GM21723 (cell line): Measurements from ENCODE around the gene EXOC4.
"Not testable (repeated sequence)": the region's sequence is repeated elsewhere in the genome, so short reads cannot be mapped to it uniquely, and the experiment has no call there.

Source experiments
- ATAC-seq: cut with Tn5 transposase; IDR thresholded peaks from one replicate; pipeline ENCODE4 v1.9.1; 2021; ENCODE audit warnings: mild to moderate bottlenecking, moderate library complexity; ENCODE audit not compliant: unreplicated experiment

EXOC4 gene

DNA sequence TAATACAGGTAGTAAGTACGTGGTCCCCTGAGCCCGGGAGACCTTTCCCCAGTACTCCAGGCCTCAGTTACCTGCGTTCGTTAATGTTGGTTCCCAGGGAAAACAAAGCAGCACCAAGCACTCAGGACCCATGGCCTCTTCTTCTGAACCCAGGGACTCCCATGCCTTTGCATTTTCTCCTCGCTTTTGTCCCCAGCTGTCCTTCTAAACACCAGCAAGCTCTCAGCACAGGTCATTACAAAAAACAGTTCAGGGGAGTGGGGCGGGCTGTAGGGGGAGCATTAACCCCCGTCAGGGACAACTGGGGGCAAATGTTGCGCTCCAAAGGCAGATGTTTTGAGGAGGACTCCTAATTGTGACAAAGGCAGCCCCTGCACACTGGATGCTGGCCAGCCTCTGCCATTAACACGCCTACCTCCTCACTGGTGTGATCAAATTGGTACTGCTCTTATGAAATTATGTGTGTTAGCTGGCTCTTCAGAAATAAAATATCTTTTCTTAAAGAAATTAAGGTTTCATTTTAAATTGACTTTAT, 793.8 kb downstream of the EXOC4 start:
- ATAC-seq, result no peak

DNA sequence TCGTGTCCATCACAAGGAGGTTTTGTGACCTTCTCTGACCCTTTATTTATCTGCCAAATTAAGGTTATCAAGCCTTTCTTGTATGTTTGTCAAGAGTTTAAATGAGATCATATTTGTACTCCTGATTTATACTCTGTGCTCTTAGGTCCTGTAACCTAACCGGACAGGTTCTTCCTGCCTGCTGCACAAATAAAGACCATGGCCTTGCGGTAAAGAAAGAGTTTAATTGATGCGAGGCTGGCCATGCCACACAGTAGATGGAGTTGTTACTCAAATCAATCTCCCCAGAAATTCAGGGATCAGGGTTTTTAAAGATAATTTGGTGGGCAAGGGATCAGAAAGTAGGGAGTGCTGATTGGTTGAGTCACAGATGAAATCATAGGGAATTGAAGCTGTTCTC, 794.8 kb downstream of the EXOC4 start:
- no peak for ATAC-seq

DNA sequence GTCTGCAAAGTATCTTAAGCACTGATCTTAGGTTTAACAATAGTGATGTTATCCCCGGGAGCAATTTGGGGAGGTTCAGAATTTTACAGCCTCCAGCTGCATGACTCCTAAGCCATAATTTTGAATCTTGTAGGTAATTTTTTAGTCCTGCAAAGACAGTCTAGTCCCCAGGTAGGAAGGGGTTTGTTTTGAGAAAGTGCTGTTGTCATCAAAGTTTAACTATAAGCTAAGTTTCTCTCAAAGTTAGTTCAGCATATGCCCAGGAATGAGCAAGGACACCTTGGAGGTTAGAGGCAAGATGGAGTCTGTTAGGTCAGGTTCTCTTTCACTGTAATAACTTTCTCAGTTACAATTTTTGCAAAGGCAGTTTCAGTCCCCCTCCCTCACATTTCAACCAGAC, 795.3 kb downstream of the EXOC4 start:
- ATAC-seq, result no peak

DNA sequence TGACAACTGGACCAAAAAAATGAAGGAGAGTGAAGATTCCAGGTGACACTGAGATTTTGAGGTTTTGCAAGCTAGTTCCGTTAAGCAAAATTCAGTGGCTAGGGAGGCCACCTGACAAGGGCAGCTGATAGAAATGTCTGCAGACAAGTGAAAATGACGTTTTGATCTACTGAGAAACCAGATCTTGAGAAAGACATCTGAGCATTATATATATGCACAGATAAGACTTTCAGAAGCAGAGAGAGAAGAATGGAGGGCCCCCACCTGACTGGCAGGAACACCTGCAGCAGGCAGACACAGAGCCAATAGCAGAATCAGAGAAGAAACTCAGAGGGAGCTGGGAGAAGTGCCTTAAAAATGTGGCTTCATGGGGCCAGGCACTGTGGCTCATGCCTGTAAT, 798.1 kb downstream of the EXOC4 start:
- ATAC-seq, result no peak

DNA sequence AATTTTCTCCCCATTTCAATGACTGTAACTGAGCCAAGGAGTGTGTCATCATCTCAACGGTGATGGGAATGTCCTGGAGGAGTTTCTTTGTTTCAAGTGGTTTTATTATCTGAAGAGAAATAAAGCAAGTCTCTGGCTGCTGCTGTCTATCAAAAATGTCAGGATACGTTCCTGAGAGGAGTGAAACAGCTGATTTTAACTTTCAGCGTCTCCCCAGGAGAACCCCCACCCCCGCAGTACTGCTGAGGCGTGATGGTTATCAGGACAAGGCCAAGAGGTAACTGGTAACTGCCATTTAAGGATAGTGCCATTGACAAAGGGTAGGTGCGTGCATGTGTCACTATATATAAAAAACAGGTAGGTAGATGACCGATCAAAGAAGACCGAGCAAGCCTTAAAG, 803.9 kb downstream of the EXOC4 start:
- no peak for ATAC-seq

DNA sequence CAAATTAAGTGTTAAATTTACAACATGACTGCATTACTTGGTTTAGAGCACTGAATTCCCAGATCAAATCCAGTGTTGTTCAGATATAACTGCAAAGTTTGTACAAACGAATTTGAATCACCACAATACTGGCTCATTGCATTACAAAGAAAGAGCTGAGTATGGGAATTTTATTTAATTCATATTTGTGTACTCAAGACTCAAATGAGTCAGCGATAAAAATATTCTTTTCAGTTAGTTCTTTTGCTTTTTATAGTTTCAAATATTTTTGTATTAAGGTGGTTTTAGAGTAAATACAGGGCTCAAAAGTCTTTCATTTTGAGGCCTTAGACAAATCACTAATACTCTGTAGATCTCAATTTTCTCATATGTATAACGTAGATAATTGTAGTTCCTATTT, 805.6 kb downstream of the EXOC4 start:
- ATAC-seq, result no peak

DNA sequence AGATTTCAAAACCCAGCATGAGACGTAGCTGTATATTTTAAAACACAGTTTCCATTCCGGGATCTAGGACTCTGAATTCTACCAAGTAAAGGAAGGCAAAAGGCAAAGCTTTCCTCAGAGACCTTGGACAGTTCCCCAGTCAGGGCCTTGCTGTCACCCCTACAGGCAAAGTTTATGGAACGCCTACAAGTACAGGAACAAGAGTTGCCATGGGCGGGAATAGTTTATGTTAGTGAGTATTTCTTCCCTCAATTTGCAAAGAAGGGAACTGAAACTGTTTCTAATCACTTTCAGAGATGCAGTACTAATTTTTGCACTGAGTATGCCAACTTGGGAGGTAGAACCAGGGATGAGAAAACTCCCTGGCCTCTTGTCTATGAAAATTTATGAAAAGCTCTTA, 806.1 kb downstream of the EXOC4 start:
- ATAC-seq, result no peak

DNA sequence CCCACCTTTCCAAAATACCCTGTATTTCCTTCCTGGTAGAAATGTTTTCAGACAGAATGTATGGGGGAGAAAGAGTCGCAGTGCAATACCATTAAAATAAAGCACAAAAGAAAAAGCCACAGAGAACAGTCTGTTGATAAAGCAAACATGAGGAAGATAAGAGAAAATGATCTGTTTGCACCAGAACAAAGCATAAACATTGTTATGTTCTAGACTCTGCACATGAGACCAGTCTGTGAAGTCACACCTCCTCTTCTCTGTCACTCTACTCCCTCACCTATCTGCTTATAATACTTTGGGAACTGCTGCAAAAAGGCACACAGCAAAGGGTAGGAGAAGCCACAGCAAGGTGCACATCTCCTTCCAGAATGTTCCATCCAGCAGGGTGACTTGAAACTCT, 807.0 kb downstream of the EXOC4 start:
- no peak for ATAC-seq

DNA sequence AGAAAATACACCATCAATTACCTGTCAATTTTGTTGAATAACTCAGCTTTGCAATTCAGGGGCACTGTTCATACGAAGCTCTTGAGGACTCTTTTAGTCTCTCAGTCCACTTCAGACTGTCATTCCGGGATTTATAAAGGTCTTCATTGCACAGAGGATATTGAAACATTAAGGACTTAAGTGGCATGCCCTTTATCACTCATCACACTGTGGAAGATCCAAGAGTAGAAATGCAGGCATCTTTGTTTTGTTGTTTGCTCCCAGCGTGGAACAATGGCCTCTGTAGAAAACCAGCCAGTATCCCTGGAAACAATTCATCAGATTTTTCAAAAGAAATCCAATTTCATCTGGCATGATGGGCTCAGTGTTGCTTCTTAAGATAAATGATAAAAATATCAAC, 808.0 kb downstream of the EXOC4 start:
- ATAC-seq, result no peak

DNA sequence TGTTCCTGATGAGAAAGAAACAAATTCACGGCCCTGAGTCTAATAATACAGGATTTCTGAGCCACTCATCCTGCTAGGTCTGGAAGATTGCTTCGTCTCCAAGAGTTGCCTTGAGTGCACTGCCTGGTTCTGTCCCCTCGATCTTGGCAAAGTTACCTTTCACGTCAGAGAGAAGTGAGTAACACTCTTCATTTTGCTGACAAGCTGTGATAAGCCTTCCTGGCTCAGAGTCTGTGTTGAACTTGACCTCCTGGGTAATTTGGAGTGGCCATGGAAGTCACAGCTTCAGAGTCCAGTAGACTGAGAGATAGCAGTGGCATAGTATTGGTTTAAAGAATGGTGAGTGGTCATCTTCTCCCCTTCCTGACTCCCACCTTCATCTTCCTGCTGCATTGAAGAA, 809.6 kb downstream of the EXOC4 start:
- ATAC-seq, result no peak

DNA sequence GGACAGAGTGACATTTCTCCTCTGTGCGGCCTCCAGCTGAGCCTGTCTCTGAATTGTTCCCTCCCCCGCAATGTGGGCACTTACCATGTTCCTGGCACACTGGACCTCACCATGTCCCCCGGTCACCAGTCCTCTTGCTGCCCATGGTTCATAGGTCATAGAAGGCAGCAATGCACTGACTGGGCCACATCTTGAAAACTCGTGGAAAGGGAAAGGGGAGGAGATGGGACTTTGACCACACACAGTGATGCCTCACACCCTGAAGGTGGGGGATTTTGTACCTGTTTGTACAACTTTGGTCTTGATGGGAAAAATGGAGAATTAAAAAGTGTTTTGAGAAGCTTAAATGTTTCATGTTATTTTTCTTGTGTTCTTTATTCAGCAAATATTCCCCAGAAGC, 812.5 kb downstream of the EXOC4 start:
- ATAC-seq, result no peak

DNA sequence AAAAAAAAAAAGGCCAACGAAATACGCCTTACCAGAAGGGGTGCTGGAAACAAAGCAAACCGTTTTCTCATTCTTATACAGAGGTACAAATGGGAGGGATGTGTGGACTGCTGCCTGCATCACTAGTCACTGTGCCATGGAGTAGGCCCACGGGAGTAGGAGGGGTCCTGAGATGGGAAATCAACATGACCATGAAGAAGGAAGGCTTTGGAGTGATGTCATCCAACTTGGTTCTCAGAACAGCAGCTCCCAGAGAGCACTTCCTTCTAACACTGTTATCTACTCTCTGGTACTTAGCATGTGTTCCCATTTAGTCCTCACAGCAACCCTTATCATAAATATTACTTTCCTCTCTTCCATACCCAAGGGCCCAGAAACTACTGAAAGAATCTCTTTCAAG, 814.3 kb downstream of the EXOC4 start:
- no peak for ATAC-seq

DNA sequence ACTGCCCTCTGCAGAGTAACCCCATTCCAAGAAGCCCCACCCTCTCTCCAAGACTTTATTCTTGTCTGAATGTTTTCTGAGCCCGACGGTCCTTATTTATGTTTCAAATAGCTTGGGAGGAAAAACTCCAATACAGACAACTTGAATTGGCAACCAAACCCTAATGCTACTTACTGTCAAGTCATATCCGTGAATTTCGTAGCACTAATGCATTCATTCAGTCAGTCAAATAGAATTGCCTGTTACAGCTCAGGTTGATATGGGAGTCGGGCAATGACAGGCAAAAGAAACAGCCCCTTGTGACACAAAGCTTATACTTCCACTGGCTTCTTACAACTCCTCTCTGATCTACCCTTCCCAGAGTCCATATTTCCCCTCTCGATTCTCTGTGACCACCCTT, 815.8 kb downstream of the EXOC4 start:
- no peak for ATAC-seq

DNA sequence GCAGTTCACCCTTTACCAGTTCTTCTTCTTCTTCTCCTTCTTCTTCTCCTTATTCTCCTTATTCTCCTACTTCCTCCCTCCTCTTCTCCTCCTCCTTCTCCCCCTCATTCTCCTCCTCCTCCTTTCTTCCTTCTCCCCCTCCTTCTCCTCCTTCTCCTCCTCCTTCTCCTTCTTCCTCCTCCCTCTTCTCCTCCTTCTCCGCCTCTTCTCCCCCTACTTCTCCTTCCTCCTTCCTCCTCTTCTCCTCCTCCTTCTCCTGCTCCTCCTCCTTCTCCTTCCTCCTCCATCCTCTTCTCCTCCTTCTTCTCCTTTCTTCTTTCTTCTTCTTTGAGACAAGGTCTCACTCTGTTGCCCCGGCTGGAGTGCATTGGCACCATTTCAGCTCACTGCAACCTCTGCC, 816.3 kb downstream of the EXOC4 start:
- no peak for ATAC-seq

DNA sequence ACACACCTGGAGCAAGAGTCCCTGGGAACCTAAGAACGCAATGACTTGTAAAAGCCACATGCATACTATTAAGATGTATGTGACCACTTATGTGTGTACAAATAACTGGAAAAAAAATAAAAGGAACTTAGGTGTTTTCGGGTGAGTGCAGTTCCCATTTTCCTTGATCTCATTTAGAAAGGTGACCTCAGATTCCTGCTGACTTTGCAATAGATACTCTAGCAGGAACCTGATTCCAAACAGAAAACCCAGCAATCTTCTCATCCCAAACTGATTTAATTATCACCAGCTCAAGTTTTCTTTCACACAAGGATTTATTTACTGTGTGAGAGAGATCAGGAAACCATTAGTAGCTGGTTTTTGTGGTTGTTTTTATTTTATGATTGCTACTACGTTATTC, 817.8 kb downstream of the EXOC4 start:
- no peak for ATAC-seq

DNA sequence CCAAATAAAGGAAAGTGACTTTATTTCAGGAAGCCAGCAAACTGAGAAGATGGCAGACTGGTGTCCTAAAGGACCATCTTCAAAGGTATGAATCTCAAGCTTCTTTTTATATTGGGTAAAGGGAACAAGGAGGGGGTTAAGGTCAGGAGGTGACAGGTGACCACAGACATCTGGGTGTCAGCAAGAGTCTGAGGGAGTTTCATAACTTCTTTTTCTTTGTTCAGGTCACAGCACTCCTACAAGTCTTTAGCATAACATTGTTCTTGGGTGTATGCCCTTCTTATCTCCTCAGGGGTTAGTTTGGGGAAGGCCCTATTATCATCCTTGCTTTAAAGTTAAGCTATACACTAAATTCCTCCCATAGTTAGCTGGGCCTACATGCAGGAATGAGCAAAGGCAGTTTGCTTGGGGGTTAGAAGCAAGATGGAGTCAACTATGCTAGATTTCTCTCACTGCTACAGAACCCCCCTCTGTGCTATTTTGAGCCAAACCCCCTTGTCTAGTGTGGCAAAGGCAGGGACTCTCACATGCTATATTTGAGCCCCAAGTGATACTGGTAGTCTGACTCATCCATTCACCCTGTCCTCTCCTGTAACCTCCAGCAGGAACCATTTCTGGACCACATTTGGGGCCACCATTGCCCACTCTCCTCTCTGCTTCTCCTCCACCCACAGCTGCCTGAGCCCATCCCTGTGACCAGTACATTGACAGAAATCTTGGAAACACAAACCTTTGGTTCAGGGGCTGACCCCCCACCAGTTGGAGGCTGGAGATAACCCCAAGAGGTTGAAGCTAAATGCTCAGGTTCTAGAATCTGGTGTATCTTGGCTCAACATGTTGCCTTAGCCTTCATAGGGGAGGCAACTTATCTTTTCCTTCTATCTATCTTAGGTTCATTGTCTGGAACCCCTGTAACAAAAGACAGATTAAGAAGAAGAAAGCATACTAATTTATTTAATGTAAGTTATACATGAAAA, 818.8 kb downstream of the EXOC4 start:
- peak; percentile 93 for ATAC-seq

DNA sequence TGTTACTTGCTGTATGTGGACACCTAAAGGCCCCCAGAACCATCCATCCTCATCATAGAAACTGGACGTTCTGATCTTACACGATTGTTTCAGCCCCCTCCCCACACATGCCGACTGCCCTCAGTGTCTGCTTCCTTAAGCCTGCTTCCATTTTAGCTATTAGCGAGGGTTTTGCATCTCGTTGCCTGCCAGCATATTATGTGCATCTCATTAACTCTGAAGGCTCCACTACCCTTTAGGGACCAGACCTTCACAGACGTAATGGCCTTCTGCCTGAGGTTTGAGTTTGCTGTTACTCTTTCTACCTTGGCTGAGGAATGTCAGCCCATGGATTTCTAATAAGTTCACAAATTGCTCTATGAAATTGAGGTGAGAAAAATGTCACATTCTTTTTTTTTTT, 820.4 kb downstream of the EXOC4 start:
- no peak for ATAC-seq

DNA sequence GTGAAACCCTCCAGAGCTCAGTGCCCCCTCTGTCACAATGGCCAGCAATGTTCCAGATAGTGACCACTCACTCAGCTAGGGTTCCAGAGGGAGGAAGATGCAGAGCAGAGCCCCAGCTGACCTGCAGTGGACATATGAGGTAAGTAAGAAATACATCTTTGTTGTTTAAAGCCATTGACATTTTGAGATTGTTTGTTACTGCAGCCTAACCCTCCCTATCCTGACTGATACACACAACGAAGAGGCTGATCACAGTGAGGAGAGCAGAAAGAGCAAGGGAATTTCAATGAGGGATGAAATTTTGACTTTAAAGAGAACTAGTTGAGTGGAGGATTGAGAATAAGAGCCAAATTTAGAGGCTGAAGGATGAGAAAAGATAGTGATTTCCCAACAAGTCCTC, 822.9 kb downstream of the EXOC4 start:
- no peak for ATAC-seq

DNA sequence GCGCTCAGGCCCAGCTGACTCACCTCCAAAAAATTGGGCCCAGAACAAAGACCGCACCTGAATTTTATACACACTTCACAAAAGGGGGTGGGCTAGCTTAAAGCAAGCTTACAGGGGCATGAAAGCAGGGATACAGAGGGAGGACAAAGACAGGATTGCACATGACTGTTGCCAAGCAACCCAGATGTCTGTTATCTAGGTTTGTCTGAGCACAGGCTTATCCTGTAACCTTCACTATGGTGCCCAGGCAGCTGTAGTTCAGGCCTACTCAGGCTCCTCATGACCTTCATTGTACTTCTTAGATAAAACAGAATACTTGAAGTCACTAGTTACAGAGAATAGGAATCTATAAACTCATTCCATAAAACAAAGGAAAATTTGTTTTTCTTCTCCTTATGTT, 824.7 kb downstream of the EXOC4 start:
- ATAC-seq, result not testable (repeated sequence)

DNA sequence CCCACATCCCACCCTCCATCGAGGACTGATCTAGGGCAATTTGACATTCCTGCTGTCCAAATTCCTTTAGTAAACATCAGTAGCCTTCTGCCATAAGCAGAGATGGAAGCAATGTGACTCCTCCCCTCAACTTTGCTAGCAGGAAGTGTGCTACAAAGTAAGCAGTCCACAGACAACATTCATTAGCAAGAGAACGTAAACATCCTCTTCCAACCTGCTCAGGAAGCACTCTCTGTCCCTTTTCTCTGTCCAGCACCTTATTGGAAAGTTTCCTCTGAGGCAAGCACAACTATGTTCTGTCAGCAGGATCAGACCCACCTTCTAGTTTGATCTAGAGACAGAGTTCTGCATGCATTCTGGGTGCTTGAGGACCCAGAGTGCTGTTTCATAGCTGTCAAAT, 826.1 kb downstream of the EXOC4 start:
- ATAC-seq, result no peak

DNA sequence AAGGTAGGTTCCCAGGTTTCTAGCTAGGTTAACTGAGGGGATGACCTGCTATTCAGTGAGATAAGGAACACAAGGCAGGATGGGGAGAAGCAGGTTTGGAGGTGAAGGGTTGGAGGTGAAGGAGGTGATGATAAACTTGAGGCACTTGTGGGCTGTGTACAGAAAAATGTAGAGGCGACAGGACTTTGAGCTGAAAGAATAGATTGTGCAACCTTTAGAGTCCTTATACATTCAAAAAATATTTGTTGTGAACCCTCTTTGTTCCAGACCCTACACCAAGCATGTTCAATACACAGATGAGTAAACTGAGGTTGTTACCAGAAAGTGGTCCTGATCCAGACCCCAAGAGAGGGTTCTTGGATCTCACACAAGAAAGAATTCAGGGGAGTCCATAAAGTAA, 828.8 kb downstream of the EXOC4 start:
- ATAC-seq, result no peak

DNA sequence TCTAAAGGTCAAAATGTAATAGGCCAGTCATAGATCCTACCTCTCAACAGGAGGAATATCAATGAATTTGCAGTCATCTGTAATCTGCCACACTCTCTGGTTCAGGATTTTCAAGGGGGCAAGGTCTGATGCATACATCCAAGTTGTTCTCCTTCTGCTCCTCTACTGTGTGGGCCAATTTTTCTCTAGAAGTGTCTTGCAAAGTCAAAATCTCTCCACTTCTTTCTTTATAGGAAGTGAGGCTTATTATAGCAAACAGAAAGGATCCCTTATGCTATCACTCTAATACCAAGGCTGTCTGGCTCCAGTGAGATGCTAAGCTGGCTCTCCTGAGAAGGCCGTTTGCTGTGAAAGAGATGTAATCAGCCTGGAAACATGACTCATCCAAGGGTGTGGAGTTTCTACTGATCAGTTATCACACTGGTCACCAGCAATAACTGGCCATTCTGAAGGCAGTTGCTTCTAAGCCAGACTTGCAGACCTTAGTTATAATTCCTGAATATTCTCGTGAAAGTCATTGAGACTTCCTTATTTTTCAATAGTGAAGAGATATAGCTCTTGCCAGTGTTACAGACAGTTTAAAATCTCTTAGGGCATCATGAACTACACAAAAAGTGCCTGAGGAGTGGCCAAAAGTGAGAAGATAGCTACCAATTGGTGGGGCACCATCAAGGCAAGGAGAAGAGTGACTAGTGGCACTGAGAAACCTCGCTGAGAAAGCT, 831.0 kb downstream of the EXOC4 start:
- ATAC-seq, result no peak
